Osteocyte (in vitro differentiated cells): Measurements from ENCODE around the gene SGMS1. TPM values are rescaled to one million over a fixed set of nuclear protein-coding genes. Genes with fewer than 3 reads are reported as not detected.

ENCODE experiments used
- DNase-seq: peaks from one replicate; pipeline ENCODE4 v3.0.0; 2021; ENCODE audit warnings: mixed read lengths; ENCODE audit not compliant: unreplicated experiment; ENCODE audit errors: extremely low spot score
- H3K27ac Mint-ChIP-seq: one replicate; pipeline ENCODE4 v1.8.0; 2021; ENCODE audit warnings: mild to moderate bottlenecking, mixed read lengths; ENCODE audit not compliant: unreplicated experiment
- H3K27me3 Mint-ChIP-seq: one replicate; pipeline ENCODE4 v1.8.0; 2021; ENCODE audit warnings: mixed read lengths; ENCODE audit not compliant: unreplicated experiment
- H3K36me3 Mint-ChIP-seq: one replicate; pipeline ENCODE4 v1.8.0; 2021; ENCODE audit warnings: mixed read lengths; ENCODE audit not compliant: unreplicated experiment
- H3K4me1 Mint-ChIP-seq: one replicate; pipeline ENCODE4 v1.8.0; 2021; ENCODE audit warnings: mixed read lengths; ENCODE audit not compliant: unreplicated experiment
- H3K4me3 Mint-ChIP-seq: one replicate; pipeline ENCODE4 v1.8.0; 2021; ENCODE audit warnings: mild to moderate bottlenecking, moderate library complexity, mixed read lengths; ENCODE audit not compliant: unreplicated experiment
- H3K9me3 Mint-ChIP-seq: one replicate; pipeline ENCODE4 v1.8.0; 2021; ENCODE audit warnings: mixed read lengths; ENCODE audit not compliant: unreplicated experiment
- CTCF ChIP-seq: fragments of 200-600 bp; sonication (generic); IDR thresholded peaks from 2 replicates; pipeline ENCODE4 v1.5.0; 2021; ENCODE audit warnings: antibody characterized with exemption, mild to moderate bottlenecking, moderate library complexity
- total RNA-seq: library from RNA; stranded (reverse); gene quantifications from 2 replicates; pipeline ENCODE4 v1.2.1, GENCODE V29; 2021

SGMS1 gene
- total RNA-seq, 1 donor from 2014 or later, result 21.0 TPM

- DNase-seq, result no peak
- H3K9me3 Mint-ChIP-seq, result peaks cover 12% of the 10 kb centered on the region
Observed at GRCh38 chr10:50351483-50352146, 272.1 kb downstream of the SGMS1 start.

GRCh38 chr10:50350366-50350765, 273.4 kb downstream of the SGMS1 start:
- H3K9me3 Mint-ChIP-seq, result peaks cover 12% of the 10 kb centered on the region
- DNase-seq, result no peak
- no peak overlapping the region for H3K27ac Mint-ChIP-seq
- H3K36me3 Mint-ChIP-seq, result peaks cover 12% of the 10 kb centered on the region
- H3K4me1 Mint-ChIP-seq, result peaks cover 1% of the 10 kb centered on the region
- H3K27me3 Mint-ChIP-seq, result no peaks in the 10 kb centered on the region
- no peak for TF ChIP-seq CTCF
- no peak overlapping the region for H3K4me3 Mint-ChIP-seq

More at GRCh38 chr10:50351483-50352146, 272.1 kb downstream of the SGMS1 start:
- Mint-ChIP-seq H3K4me3 (no peak overlapping the region), H3K36me3 (peaks cover 12% of the 10 kb centered on the region), H3K4me1 (no peaks in the 10 kb centered on the region), H3K27ac (no peak overlapping the region), H3K27me3 (no peaks in the 10 kb centered on the region)
- no peak for TF ChIP-seq CTCF

GRCh38 chr10:50349554-50349953, 274.2 kb downstream of the SGMS1 start:
- H3K36me3 Mint-ChIP-seq, result peaks cover 9% of the 10 kb centered on the region
- no peaks in the 10 kb centered on the region for H3K27me3 Mint-ChIP-seq

GRCh38 chr10:50347394-50347802, 276.4 kb downstream of the SGMS1 start:
- TF ChIP-seq CTCF, result no peak
- no peak overlapping the region for H3K27ac Mint-ChIP-seq
- H3K4me1 Mint-ChIP-seq, result peaks cover 1% of the 10 kb centered on the region
- H3K27me3 Mint-ChIP-seq, result no peaks in the 10 kb centered on the region
- H3K36me3 Mint-ChIP-seq, result peaks cover 14% of the 10 kb centered on the region
- H3K9me3 Mint-ChIP-seq, result peaks cover 12% of the 10 kb centered on the region
- H3K4me3 Mint-ChIP-seq, result no peak overlapping the region
- no peak for DNase-seq

More at GRCh38 chr10:50349554-50349953, 274.2 kb downstream of the SGMS1 start:
- DNase-seq, result no peak
- Mint-ChIP-seq H3K9me3 (peaks cover 12% of the 10 kb centered on the region), H3K4me3 (no peak overlapping the region), H3K27ac (no peak overlapping the region), H3K4me1 (peaks cover 1% of the 10 kb centered on the region)
- no peak for TF ChIP-seq CTCF

GRCh38 chr10:50346942-50347341, 276.8 kb downstream of the SGMS1 start:
- TF ChIP-seq CTCF, result no peak
- peaks cover 14% of the 10 kb centered on the region for H3K36me3 Mint-ChIP-seq
- H3K27ac Mint-ChIP-seq, result no peak overlapping the region
- H3K4me3 Mint-ChIP-seq, result no peak overlapping the region
- peaks cover 12% of the 10 kb centered on the region for H3K9me3 Mint-ChIP-seq
- H3K27me3 Mint-ChIP-seq, result no peaks in the 10 kb centered on the region
- DNase-seq, result no peak
- peaks cover 1% of the 10 kb centered on the region for H3K4me1 Mint-ChIP-seq
